Keratinocyte (primary cell): ENCODE results near the gene RNF151. TPM values are rescaled to one million over a fixed set of nuclear protein-coding genes. Genes with fewer than 3 reads are reported as not detected.
"Not testable (repeated sequence)": the region's sequence is repeated elsewhere in the genome, so short reads cannot be mapped to it uniquely, and the experiment has no call there.

Experiments used
- DNase-seq: peaks from one replicate; pipeline ENCODE4 v3.0.0-alpha.2; 2011; ENCODE audit warnings: low read depth, missing footprints, low spot score
- FAIRE-seq: peaks from 2 replicates; lab custom pipeline; 2011; peaks lifted over from hg19 to GRCh38; lab: Jason Lieb, UNC
- H2AFZ ChIP-seq: 2 replicates; pipeline ENCODE4 v1.6.0; 2012; ENCODE audit warnings: low read length, control low read depth, inconsistent platforms; ENCODE audit not compliant: control insufficient read depth
- H3K27ac ChIP-seq: 2 replicates; pipeline ENCODE4 v1.5.1; 2011; ENCODE audit warnings: low read length; ENCODE audit not compliant: control insufficient read depth, insufficient read depth
- H3K27me3 ChIP-seq: 3 replicates; pipeline ENCODE4 v1.6.0; 2011; ENCODE audit warnings: low read length; ENCODE audit not compliant: control insufficient read depth, insufficient read depth; ENCODE audit errors: extremely low read depth
- H3K36me3 ChIP-seq, 2 experiments: 2 replicates in 1 of 2; 3 replicates in 1 of 2; pipeline ENCODE4 v1.5.1; 2011; ENCODE audit warnings: low read length in 2 of 2, mild to moderate bottlenecking in 1 of 2; ENCODE audit not compliant: control insufficient read depth in 2 of 2, insufficient read depth in 2 of 2; ENCODE audit errors: extremely low read depth in 1 of 2
- H3K4me1 ChIP-seq: 3 replicates; pipeline ENCODE4 v1.5.1; 2011; ENCODE audit warnings: low read length; ENCODE audit not compliant: control insufficient read depth, insufficient read depth; ENCODE audit errors: extremely low read depth
- H3K4me2 ChIP-seq: 3 replicates; pipeline ENCODE4 v1.6.0; 2011; ENCODE audit warnings: low read depth, low read length; ENCODE audit not compliant: control insufficient read depth, insufficient read depth; ENCODE audit errors: extremely low read depth
- H3K4me3 ChIP-seq, 3 experiments: fragments of 200-600 bp in 1 of 3; sonication (generic) in 1 of 3; 2 replicates in 2 of 3; 3 replicates in 1 of 3; pipeline ENCODE4 v1.5.1; 2011 to 2016; ENCODE audit warnings: low read length in 3 of 3, mild to moderate bottlenecking in 3 of 3, control low read depth in 2 of 3, inconsistent platforms in 1 of 3, low read depth in 1 of 3, mixed read lengths in 1 of 3, mixed run types in 1 of 3, moderate library complexity in 1 of 3; ENCODE audit not compliant: control insufficient read depth in 2 of 3, insufficient read depth in 2 of 3; ENCODE audit errors: extremely low read depth in 1 of 3
- H3K79me2 ChIP-seq: 2 replicates; pipeline ENCODE4 v1.6.0; 2012; ENCODE audit warnings: low read length; ENCODE audit not compliant: control insufficient read depth, insufficient read depth
- H3K9ac ChIP-seq: 3 replicates; pipeline ENCODE4 v1.6.0; 2011; ENCODE audit warnings: low read length; ENCODE audit not compliant: control insufficient read depth, insufficient read depth; ENCODE audit errors: extremely low read depth
- H3K9me1 ChIP-seq: 3 replicates; pipeline ENCODE4 v1.6.0; 2011; ENCODE audit warnings: low read length; ENCODE audit not compliant: control insufficient read depth, insufficient read depth; ENCODE audit errors: extremely low read depth
- H3K9me3 ChIP-seq: 2 replicates; pipeline ENCODE4 v1.5.1; 2012; ENCODE audit warnings: low read depth, low read length; ENCODE audit not compliant: control insufficient read depth
- H4K20me1 ChIP-seq: 3 replicates; pipeline ENCODE4 v1.6.0; 2011; ENCODE audit warnings: low read length; ENCODE audit not compliant: control insufficient read depth, insufficient read depth; ENCODE audit errors: extremely low read depth
- CTCF ChIP-seq, 3 experiments: IDR thresholded peaks in 1 of 3; conservative IDR thresholded peaks in 1 of 3; optimal IDR thresholded peaks in 1 of 3; 2 replicates in 2 of 3; 3 replicates in 1 of 3; pipeline versions ENCODE3 to v1.5.1; 2011; ENCODE audit warnings: low read length in 3 of 3, mild to moderate bottlenecking in 3 of 3, moderate library complexity in 2 of 3, control low read depth in 1 of 3, inconsistent platforms in 1 of 3; ENCODE audit not compliant: insufficient read depth in 2 of 3; ENCODE audit errors: extremely low read depth in 1 of 3
- EZH2 ChIP-seq: IDR thresholded peaks from one replicate; pipeline ENCODE4 v1.6.1; 2012; ENCODE audit warnings: inconsistent platforms, mild to moderate bottlenecking, low read length, moderate library complexity
- dilution Hi-C: fragments of 300-500 bp; cut with MboI; formaldehyde crosslinking; loops from one replicate; pipeline ENCODE4 v1.7.0; 2020; ENCODE audit warnings: low sequenced_read_pairs; ENCODE audit not compliant: extremely low pct_ligation_motif_present
- polyA plus RNA-seq, 5 experiments: library from polyadenylated mRNA; depleted of rRNA in 3 of 5; stranded (reverse) in 3 of 5; stranded (forward) in 1 of 5; unstranded in 1 of 5; fragments of >200 nt; gene quantifications; 1 replicate in 1 of 5; 2 replicates in 3 of 5; 3 replicates in 1 of 5; pipeline versions ENCODE4 v1.2.1 to v1.2.3, GENCODE V29; 2011 to 2012; ENCODE audit warnings: missing spikeins in 2 of 5, low read depth in 1 of 5, low replicate concordance in 1 of 5

Gene RNF151
- polyA plus RNA-seq, 1 donor (not counting 4 experiments of a cell fraction or from before 2014, with no cell fraction given), result not detected

- dilution Hi-C loops, result no loop called here
- Histone ChIP-seq H2AFZ (peak overlapping the region; percentile 52), H4K20me1 (no peaks in the 10 kb centered on the region), H3K4me2 (peak overlapping the region; percentile 20), H3K4me1 (peaks cover 23% of the 10 kb centered on the region), H3K27ac (peak overlapping the region; percentile 56), H3K79me2 (no peaks in the 10 kb centered on the region), H3K36me3 (no peaks in the 10 kb centered on the region), H3K9me3 (no peaks in the 10 kb centered on the region), H3K27me3 (no peaks in the 10 kb centered on the region), H3K9ac (peak overlapping the region; percentile 18), H3K9me1 (no peaks in the 10 kb centered on the region), H3K4me3 (peak overlapping the region in 1 of 3 experiments; percentile 19)
- FAIRE-seq (no peak), DNase-seq (no peak)
- TF ChIP-seq EZH2 (no peak), CTCF (optimal IDR thresholded peaks at IDR 0.05 in 1 of 3, IDR thresholded peaks at IDR 0.05 in 1 of 3, conservative IDR thresholded peaks at IDR 0.05 in 1 of 3; ENCODE audit: extremely low read depth in 1 of 3, insufficient read depth in 2 of 3, low read length in 3 of 3) (no peak)
Observed at GRCh38 chr16:1950559-1950958, 16.1 kb upstream of the RNF151 start.

GRCh38 chr16:1953734-1954133, 12.9 kb upstream of the RNF151 start:
- Histone ChIP-seq H2AFZ (no peak overlapping the region), H3K27me3 (no peaks in the 10 kb centered on the region), H3K36me3 (no peaks in the 10 kb centered on the region), H3K79me2 (no peaks in the 10 kb centered on the region), H3K9me3 (no peaks in the 10 kb centered on the region), H3K27ac (no peak overlapping the region), H3K4me1 (peaks cover 23% of the 10 kb centered on the region), H3K9me1 (no peaks in the 10 kb centered on the region), H3K9ac (no peak overlapping the region), H3K4me3 (no peak overlapping the region), H4K20me1 (no peaks in the 10 kb centered on the region), H3K4me2 (no peak overlapping the region)
- no peak for FAIRE-seq
- TF ChIP-seq CTCF (optimal IDR thresholded peaks at IDR 0.05 in 1 of 3, IDR thresholded peaks at IDR 0.05 in 1 of 3, conservative IDR thresholded peaks at IDR 0.05 in 1 of 3; ENCODE audit: extremely low read depth in 1 of 3, insufficient read depth in 2 of 3, low read length in 3 of 3) (no peak), EZH2 (no peak)
- DNase-seq, result no peak
- dilution Hi-C loops, result no loop called here

- H3K9ac ChIP-seq, H3K4me2 ChIP-seq, DNase-seq, H3K9me3 ChIP-seq, dilution Hi-C loops, H3K27me3 ChIP-seq, H3K27ac ChIP-seq, H2AFZ ChIP-seq, FAIRE-seq, H3K4me3 ChIP-seq, H3K9me1 ChIP-seq: not testable (repeated sequence)
- Histone ChIP-seq H3K4me1 (peaks cover 30% of the 10 kb centered on the region), H3K79me2 (peaks cover 22% of the 10 kb centered on the region), H4K20me1 (peaks cover 15% of the 10 kb centered on the region), H3K36me3 (peaks cover 7 to 14% of the 10 kb centered on the region in 2 experiments)
Observed at GRCh38 chr16:1957434-1958142, 9.1 kb upstream of the RNF151 start.

GRCh38 chr16:1958143-1958491, 8.5 kb upstream of the RNF151 start:
- dilution Hi-C loops, H2AFZ ChIP-seq, H3K4me3 ChIP-seq, H3K27me3 ChIP-seq, FAIRE-seq, H3K9me3 ChIP-seq, H3K4me2 ChIP-seq, H3K27ac ChIP-seq, DNase-seq, H3K9ac ChIP-seq, H3K9me1 ChIP-seq: not testable (repeated sequence)
- Histone ChIP-seq H3K79me2 (peaks cover 27% of the 10 kb centered on the region), H3K4me1 (peaks cover 30% of the 10 kb centered on the region), H4K20me1 (peaks cover 19% of the 10 kb centered on the region), H3K36me3 (peaks cover 10 to 18% of the 10 kb centered on the region in 2 experiments)
